Stimulated activated naive CD8-positive, alpha-beta T cell treated with anti-CD3 and anti-CD28 coated beads, Interleukin-15, Interleukin-2, amounts not matched to agents 100 ng/mL and 50 ng/mL, for 24 hours (primary cell): ENCODE results near the gene IQGAP3.
"Not testable (repeated sequence)": the region's sequence is repeated elsewhere in the genome, so short reads cannot be mapped to it uniquely, and the experiment has no call there.

ENCODE experiments used
- H3K27ac Mint-ChIP-seq: one replicate; pipeline ENCODE4 v1.8.0; 2021; ENCODE audit warnings: mild to moderate bottlenecking, mixed read lengths
- H3K27me3 Mint-ChIP-seq: one replicate; pipeline ENCODE4 v1.8.0; 2021; ENCODE audit warnings: mixed read lengths
- H3K36me3 Mint-ChIP-seq: one replicate; pipeline ENCODE4 v1.8.0; 2021; ENCODE audit warnings: low read depth, mixed read lengths
- H3K4me1 Mint-ChIP-seq: one replicate; pipeline ENCODE4 v1.8.0; 2021; ENCODE audit warnings: low read depth, mixed read lengths
- H3K4me3 Mint-ChIP-seq: one replicate; pipeline ENCODE4 v1.8.0; 2021; ENCODE audit warnings: mild to moderate bottlenecking, mixed read lengths
- H3K9me3 Mint-ChIP-seq: one replicate; pipeline ENCODE4 v1.8.0; 2021; ENCODE audit warnings: mixed read lengths

The IQGAP3 gene, protein sequence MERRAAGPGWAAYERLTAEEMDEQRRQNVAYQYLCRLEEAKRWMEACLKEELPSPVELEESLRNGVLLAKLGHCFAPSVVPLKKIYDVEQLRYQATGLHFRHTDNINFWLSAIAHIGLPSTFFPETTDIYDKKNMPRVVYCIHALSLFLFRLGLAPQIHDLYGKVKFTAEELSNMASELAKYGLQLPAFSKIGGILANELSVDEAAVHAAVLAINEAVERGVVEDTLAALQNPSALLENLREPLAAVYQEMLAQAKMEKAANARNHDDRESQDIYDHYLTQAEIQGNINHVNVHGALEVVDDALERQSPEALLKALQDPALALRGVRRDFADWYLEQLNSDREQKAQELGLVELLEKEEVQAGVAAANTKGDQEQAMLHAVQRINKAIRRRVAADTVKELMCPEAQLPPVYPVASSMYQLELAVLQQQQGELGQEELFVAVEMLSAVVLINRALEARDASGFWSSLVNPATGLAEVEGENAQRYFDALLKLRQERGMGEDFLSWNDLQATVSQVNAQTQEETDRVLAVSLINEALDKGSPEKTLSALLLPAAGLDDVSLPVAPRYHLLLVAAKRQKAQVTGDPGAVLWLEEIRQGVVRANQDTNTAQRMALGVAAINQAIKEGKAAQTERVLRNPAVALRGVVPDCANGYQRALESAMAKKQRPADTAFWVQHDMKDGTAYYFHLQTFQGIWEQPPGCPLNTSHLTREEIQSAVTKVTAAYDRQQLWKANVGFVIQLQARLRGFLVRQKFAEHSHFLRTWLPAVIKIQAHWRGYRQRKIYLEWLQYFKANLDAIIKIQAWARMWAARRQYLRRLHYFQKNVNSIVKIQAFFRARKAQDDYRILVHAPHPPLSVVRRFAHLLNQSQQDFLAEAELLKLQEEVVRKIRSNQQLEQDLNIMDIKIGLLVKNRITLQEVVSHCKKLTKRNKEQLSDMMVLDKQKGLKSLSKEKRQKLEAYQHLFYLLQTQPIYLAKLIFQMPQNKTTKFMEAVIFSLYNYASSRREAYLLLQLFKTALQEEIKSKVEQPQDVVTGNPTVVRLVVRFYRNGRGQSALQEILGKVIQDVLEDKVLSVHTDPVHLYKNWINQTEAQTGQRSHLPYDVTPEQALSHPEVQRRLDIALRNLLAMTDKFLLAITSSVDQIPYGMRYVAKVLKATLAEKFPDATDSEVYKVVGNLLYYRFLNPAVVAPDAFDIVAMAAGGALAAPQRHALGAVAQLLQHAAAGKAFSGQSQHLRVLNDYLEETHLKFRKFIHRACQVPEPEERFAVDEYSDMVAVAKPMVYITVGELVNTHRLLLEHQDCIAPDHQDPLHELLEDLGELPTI (N-terminal part only)

DNA sequence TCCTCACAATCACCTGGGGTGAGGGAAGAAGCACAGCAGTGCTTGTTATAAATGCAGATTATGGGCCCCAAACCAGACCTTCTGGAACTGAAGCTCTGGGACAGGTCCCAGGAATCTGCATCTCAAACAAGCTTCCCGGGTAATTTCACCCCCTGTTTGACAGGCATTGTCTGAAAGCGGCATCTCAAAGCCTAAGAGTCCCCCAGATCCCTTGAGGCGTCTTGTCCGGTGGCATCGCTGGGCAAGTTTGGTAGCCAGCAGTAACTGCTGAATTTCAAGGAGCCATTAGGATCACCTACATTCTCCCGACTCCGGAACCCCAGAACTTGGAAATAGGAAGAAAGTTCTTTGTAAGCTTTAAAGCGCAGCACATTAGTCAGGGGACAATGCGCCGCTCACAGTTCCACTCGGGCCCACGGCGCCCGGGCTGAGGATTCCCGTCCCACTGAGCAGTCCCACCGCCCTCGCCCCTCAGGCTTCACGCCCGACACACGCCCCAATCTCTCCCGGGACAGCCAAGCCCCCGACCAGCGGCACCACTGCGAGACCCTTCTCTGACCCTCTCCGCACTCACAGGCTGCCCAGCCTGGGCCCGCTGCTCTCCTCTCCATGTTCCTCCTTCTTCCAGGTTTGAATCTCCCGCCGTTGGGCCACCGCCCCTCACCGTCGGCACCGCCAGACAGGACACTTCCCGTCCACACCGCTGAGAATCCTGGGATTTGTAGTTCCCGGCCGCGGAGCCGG, at the start of gene IQGAP3:
IQGAP3 (minus strand) TSS at position 647 of the 744 bp plus-strand sequence; CDS start at position 611, 36 bp downstream.
- peak within 1 kb of the TSS; percentile 89 for H3K27ac Mint-ChIP-seq
- peak within 1 kb of the TSS; percentile 100 for H3K4me3 Mint-ChIP-seq
- peaks cover 4% of the 10 kb centered on the region for H3K36me3 Mint-ChIP-seq
- H3K9me3 Mint-ChIP-seq: no peaks in the 10 kb centered on the region
- peaks cover 24% of the 10 kb centered on the region for H3K4me1 Mint-ChIP-seq
- H3K27me3 Mint-ChIP-seq: peaks cover 25% of the 10 kb centered on the region

DNA sequence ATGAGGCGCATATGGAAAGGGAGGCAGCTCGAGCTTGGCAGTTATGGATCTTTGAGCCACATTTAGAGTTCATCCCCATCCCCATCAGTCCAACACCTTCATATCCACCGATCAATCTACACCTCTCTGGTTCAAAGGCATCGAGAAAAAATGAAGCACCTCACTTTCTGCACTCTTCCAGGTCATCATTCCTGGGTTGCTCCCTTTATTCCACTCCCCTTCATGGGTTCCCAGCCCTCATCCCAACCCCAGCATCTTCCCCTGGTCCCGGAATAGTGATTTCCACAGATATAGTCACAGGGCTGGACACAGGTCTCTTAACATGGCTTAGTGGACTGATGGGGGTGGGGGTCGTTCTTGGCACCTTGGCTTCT, 47.2 kb upstream of the IQGAP3 start:
- Mint-ChIP-seq H3K9me3 (no peaks in the 10 kb centered on the region), H3K27ac (no peak overlapping the region), H3K27me3 (peaks cover 69% of the 10 kb centered on the region), H3K4me3 (no peak overlapping the region), H3K36me3 (no peaks in the 10 kb centered on the region), H3K4me1 (peaks cover 6% of the 10 kb centered on the region)

- Mint-ChIP-seq H3K9me3 (no peaks in the 10 kb centered on the region), H3K4me3 (no peak within 1 kb of the TSS), H3K36me3 (no peaks in the 10 kb centered on the region), H3K27me3 (peaks cover 68% of the 10 kb centered on the region), H3K4me1 (peaks cover 3% of the 10 kb centered on the region), H3K27ac (no peak within 1 kb of the TSS)
These were observed 46.7 kb upstream of the IQGAP3 start, which contains the start of gene HAPLN2 for GRCh38 chr1:156618853-156619581. Gene HAPLN2 (plus strand): TSS chr1:156619415. CDS start chr1:156623491, 4,076 bp downstream.

DNA sequence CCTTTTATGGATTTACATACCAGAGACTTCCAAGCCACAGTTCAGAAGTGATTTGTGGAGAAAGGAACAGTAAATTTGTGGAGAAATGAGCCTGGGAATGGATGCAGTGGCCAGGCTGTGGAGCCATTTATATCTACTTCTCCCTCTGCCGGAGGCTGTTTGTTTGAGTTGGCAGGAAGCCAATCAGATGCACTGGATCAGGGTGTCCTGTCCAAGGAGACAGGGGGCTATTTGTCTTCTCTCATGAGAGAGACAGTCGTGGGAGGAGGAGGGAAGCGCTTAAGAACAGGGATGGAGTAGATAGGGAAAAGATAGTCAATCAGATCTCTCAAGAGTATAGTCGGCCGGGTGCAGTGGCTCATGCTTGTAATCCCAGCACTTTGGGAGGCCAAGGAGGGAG, 44.1 kb upstream of the IQGAP3 start:
- no peaks in the 10 kb centered on the region for H3K36me3 Mint-ChIP-seq
- H3K27me3 Mint-ChIP-seq: peaks cover 64% of the 10 kb centered on the region
- no peak overlapping the region for H3K4me3 Mint-ChIP-seq
- no peak overlapping the region for H3K27ac Mint-ChIP-seq
- no peaks in the 10 kb centered on the region for H3K9me3 Mint-ChIP-seq
- H3K4me1 Mint-ChIP-seq: peaks cover 3% of the 10 kb centered on the region

DNA sequence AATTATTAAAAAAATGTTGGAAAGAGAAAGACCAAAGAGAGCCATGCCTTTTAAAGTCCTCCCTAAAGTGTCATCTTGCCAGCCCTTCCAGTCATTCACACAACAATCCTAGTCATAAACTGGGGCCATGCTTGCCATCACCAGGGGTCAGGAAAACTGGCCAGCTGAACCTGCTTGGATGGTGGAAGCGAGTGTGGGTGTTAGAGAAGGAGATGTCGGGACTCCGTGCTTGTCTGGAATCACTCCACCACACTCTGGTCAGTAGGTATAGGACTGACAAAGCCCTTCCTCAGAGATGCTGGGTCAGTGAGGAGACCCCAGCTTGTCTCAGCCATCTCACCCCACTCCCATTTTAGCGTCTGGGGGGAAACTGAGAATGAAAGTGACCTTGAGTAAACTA, 43.6 kb upstream of the IQGAP3 start:
- H3K36me3 Mint-ChIP-seq: no peaks in the 10 kb centered on the region
- H3K4me3 Mint-ChIP-seq: no peak overlapping the region
- no peak overlapping the region for H3K27ac Mint-ChIP-seq
- H3K4me1 Mint-ChIP-seq: peaks cover 3% of the 10 kb centered on the region
- no peaks in the 10 kb centered on the region for H3K9me3 Mint-ChIP-seq
- peaks cover 61% of the 10 kb centered on the region for H3K27me3 Mint-ChIP-seq

GRCh38 chr1:156612666-156613065, 40.3 kb upstream of the IQGAP3 start:
- H3K27me3 Mint-ChIP-seq: peaks cover 34% of the 10 kb centered on the region
- H3K27ac Mint-ChIP-seq: no peak overlapping the region
- no peaks in the 10 kb centered on the region for H3K9me3 Mint-ChIP-seq
- no peaks in the 10 kb centered on the region for H3K36me3 Mint-ChIP-seq
- H3K4me1 Mint-ChIP-seq: peaks cover 7% of the 10 kb centered on the region
- H3K4me3 Mint-ChIP-seq: no peak overlapping the region

GRCh38 chr1:156610072-156610471, 37.7 kb upstream of the IQGAP3 start:
- peaks cover 12% of the 10 kb centered on the region for H3K4me1 Mint-ChIP-seq
- not testable (repeated sequence) for H3K36me3 Mint-ChIP-seq, H3K9me3 Mint-ChIP-seq, H3K4me3 Mint-ChIP-seq, H3K27ac Mint-ChIP-seq
- peaks cover 22% of the 10 kb centered on the region for H3K27me3 Mint-ChIP-seq

- H3K4me3 Mint-ChIP-seq: no peak overlapping the region
- no peaks in the 10 kb centered on the region for H3K9me3 Mint-ChIP-seq
- no peak overlapping the region for H3K27ac Mint-ChIP-seq
- no peaks in the 10 kb centered on the region for H3K36me3 Mint-ChIP-seq
- H3K27me3 Mint-ChIP-seq: peaks cover 15% of the 10 kb centered on the region
- peaks cover 12% of the 10 kb centered on the region for H3K4me1 Mint-ChIP-seq
These were observed 36.6 kb upstream of the IQGAP3 start for GRCh38 chr1:156608981-156609380.

GRCh38 chr1:156608036-156608674, 35.8 kb upstream of the IQGAP3 start:
- Mint-ChIP-seq H3K36me3 (no peaks in the 10 kb centered on the region), H3K27ac (no peak overlapping the region), H3K27me3 (peaks cover 12% of the 10 kb centered on the region), H3K9me3 (no peaks in the 10 kb centered on the region), H3K4me1 (peaks cover 12% of the 10 kb centered on the region), H3K4me3 (no peak overlapping the region)

GRCh38 chr1:156607344-156607743, 35.0 kb upstream of the IQGAP3 start:
- not testable (repeated sequence) for H3K36me3 Mint-ChIP-seq, H3K27ac Mint-ChIP-seq

DNA sequence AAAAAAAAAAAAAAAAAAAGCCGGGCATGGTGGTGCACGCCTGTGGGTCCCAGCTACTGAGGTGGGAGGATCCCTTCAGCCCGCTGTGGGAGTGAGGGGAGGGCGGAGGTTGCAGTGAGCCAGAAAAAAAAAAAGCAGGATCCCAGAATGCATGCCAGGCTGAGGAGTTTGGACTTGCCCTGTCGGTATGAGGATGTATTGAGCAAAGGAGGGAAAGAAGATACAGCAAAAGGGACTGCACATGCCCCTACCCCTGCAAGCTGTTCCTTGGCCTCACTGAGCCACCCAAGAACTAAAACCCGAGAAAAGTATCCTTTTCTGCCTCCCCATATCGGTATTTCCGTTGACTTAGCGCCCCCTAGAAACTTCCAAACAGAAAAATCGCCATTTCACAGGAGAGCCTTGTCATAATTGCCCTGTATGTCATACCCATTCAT, 30.2 kb upstream of the IQGAP3 start:
- Mint-ChIP-seq H3K4me1 (peaks cover 53% of the 10 kb centered on the region), H3K27me3 (no peaks in the 10 kb centered on the region), H3K36me3 (peaks cover 27% of the 10 kb centered on the region), H3K9me3 (no peaks in the 10 kb centered on the region), H3K27ac (peak overlapping the region; percentile 77), H3K4me3 (peak overlapping the region; percentile 93)

More at GRCh38 chr1:156607344-156607743, 35.0 kb upstream of the IQGAP3 start:
- peaks cover 19% of the 10 kb centered on the region for H3K4me1 Mint-ChIP-seq
- not testable (repeated sequence) for H3K27me3 Mint-ChIP-seq, H3K9me3 Mint-ChIP-seq, H3K4me3 Mint-ChIP-seq

DNA sequence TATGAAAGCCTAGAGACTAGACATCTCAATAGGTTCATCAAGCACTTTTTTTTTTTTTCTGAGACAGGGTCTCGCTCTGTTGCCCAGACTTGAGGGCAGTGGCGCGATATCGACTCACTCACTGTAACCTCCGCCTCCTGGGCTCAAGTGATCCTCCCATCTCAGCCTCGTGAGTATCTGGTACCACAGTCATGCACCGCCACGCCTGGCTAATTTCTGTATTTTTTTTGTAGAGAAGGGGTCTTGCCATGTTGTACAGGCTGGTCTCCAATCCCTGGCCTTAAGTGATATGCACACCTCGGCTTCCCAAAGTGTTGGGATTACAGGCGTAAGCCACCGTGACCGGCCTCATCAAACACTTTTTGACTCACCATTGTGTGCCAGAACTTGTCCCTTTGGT, 29.5 kb upstream of the IQGAP3 start:
- Mint-ChIP-seq H3K4me3 (peak overlapping the region; percentile 93), H3K27me3 (no peaks in the 10 kb centered on the region), H3K27ac (peak overlapping the region; percentile 98)

More for the DNA sequence above, 29.5 kb upstream of the IQGAP3 start:
- H3K36me3 Mint-ChIP-seq: peaks cover 33% of the 10 kb centered on the region
- H3K4me1 Mint-ChIP-seq: peaks cover 49% of the 10 kb centered on the region
- no peaks in the 10 kb centered on the region for H3K9me3 Mint-ChIP-seq
